GM23248 (cell line): ENCODE measurements around the gene WNT7B.

Experiments used
- EZH2 ChIP-seq: fragments of 200-600 bp; sonication (generic); IDR thresholded peaks from 2 replicates; pipeline ENCODE4 v1.6.1; 2018; ENCODE audit warnings: antibody characterized with exemption, mild to moderate bottlenecking; ENCODE audit not compliant: insufficient read depth, poor library complexity, severe bottlenecking
- EZH2phosphoT487 ChIP-seq: fragments of 200-600 bp; sonication (generic); IDR thresholded peaks from 2 replicates; pipeline ENCODE4 v1.6.1; 2018; ENCODE audit warnings: antibody characterized with exemption, moderate library complexity, mild to moderate bottlenecking, low read depth; ENCODE audit not compliant: insufficient read depth

GRCh38 chr22:45922256-45922655, 54.7 kb downstream of the WNT7B start:
- TF ChIP-seq EZH2 (no peak), EZH2phosphoT487 (no peak)
